Midbrain (tissue), 1 donor: ENCODE data around the gene EEA1.

Experiments used
- DNase-seq: peaks from one replicate; lab custom pipeline; 2025; lab: John Stamatoyannopoulos, UW

EEA1 gene

GRCh38 chr12:92747151-92747550 lies 181.9 kb downstream of the EEA1 start:
- DNase-seq, result no peak

- peak; percentile 66 for DNase-seq
Measured at GRCh38 chr12:92745856-92746550, 183.1 kb downstream of the EEA1 start.

GRCh38 chr12:92743026-92743425 lies 186.1 kb downstream of the EEA1 start:
- no peak for DNase-seq

GRCh38 chr12:92740411-92740810 lies 188.7 kb downstream of the EEA1 start:
- DNase-seq, result no peak

GRCh38 chr12:92739113-92739512 lies 190.0 kb downstream of the EEA1 start:
- DNase-seq, result no peak

- no peak for DNase-seq
Measured at GRCh38 chr12:92737855-92738850, 190.9 kb downstream of the EEA1 start.

- no peak for DNase-seq
Measured at GRCh38 chr12:92736605-92737004, 192.5 kb downstream of the EEA1 start.

GRCh38 chr12:92735131-92735721 lies 193.9 kb downstream of the EEA1 start:
- DNase-seq, result no peak

- no peak for DNase-seq
Measured at GRCh38 chr12:92733661-92734060, 195.4 kb downstream of the EEA1 start.

- no peak for DNase-seq
Measured at GRCh38 chr12:92733181-92733580, 195.9 kb downstream of the EEA1 start.

- no peak for DNase-seq
Measured at GRCh38 chr12:92732716-92733115, 196.4 kb downstream of the EEA1 start.

- no peak for DNase-seq
Measured at GRCh38 chr12:92732216-92732615, 196.9 kb downstream of the EEA1 start.

- DNase-seq, result no peak
Measured at GRCh38 chr12:92730758-92731157, 198.3 kb downstream of the EEA1 start.

- DNase-seq, result no peak
Measured at GRCh38 chr12:92729773-92730305, 199.3 kb downstream of the EEA1 start.

- DNase-seq, result no peak
Measured at GRCh38 chr12:92726850-92727249, 202.2 kb downstream of the EEA1 start.

- DNase-seq, result no peak
Measured at GRCh38 chr12:92722897-92723296, 206.2 kb downstream of the EEA1 start.

- DNase-seq, result no peak
Measured at GRCh38 chr12:92721656-92722055, 207.4 kb downstream of the EEA1 start.

- DNase-seq, result no peak
Measured at GRCh38 chr12:92721130-92721529, 208.0 kb downstream of the EEA1 start.
